ENCODE data around the gene CRB2.

CRB2 gene

GRCh38 chr9:123370108-123370507, 14.1 kb downstream of the CRB2 start:
- no peak for TF ChIP-seq CTCF (IDR thresholded peaks at IDR 0.05; ENCODE audit: borderline replicate concordance, extremely low read depth, low read length, poor library complexity, severe bottlenecking)
- no peak for DNase-seq
- Histone ChIP-seq H3K9me3 (ENCODE audit: insufficient read depth, low read length, severe bottlenecking) (no peaks in the 10 kb centered on the region), H4K20me1 (ENCODE audit: insufficient read depth, low read length) (no peaks in the 10 kb centered on the region), H3K27me3 (ENCODE audit: insufficient read depth, low read length, poor library complexity) (no peaks in the 10 kb centered on the region), H3K4me3 (ENCODE audit: low read depth in 1 of 2, low read length in 2 of 2) (no peak overlapping the region), H3K4me1 (ENCODE audit: insufficient read depth, low read length) (no peaks in the 10 kb centered on the region), H3K36me3 (ENCODE audit: insufficient read depth, low read length) (no peaks in the 10 kb centered on the region), H3K27ac (ENCODE audit: low read length) (no peak overlapping the region), H3K4me2 (ENCODE audit: insufficient read depth, low read length) (no peak overlapping the region), H3K79me2 (ENCODE audit: insufficient read depth, low read length) (no peaks in the 10 kb centered on the region), H2AFZ (ENCODE audit: low read depth, low read length) (no peak overlapping the region), H3K9ac (ENCODE audit: low read depth, low read length) (no peak overlapping the region)
- no peak for ATAC-seq (ENCODE audit: insufficient read depth, low read depth)

GRCh38 chr9:123370526-123371227, 14.7 kb downstream of the CRB2 start:
- no peak for ATAC-seq (ENCODE audit: insufficient read depth, low read depth)
- Histone ChIP-seq H4K20me1 (ENCODE audit: insufficient read depth, low read length) (no peaks in the 10 kb centered on the region), H3K36me3 (ENCODE audit: insufficient read depth, low read length) (no peaks in the 10 kb centered on the region), H3K4me2 (ENCODE audit: insufficient read depth, low read length) (no peak overlapping the region), H3K79me2 (ENCODE audit: insufficient read depth, low read length) (no peaks in the 10 kb centered on the region), H3K9me3 (ENCODE audit: insufficient read depth, low read length, severe bottlenecking) (no peaks in the 10 kb centered on the region), H3K27me3 (ENCODE audit: insufficient read depth, low read length, poor library complexity) (no peaks in the 10 kb centered on the region), H2AFZ (ENCODE audit: low read depth, low read length) (no peak overlapping the region), H3K27ac (ENCODE audit: low read length) (no peak overlapping the region), H3K9ac (ENCODE audit: low read depth, low read length) (no peak overlapping the region), H3K4me3 (ENCODE audit: low read depth in 1 of 2, low read length in 2 of 2) (no peak overlapping the region), H3K4me1 (ENCODE audit: insufficient read depth, low read length) (peaks cover 5% of the 10 kb centered on the region)
- DNase-seq, result no peak
- TF ChIP-seq CTCF (IDR thresholded peaks at IDR 0.05; ENCODE audit: borderline replicate concordance, extremely low read depth, low read length, poor library complexity, severe bottlenecking) (no peak), EZH2 (IDR thresholded peaks at IDR 0.05; ENCODE audit: borderline replicate concordance, low read depth, low read length, severe bottlenecking) (no peak)

- Histone ChIP-seq H3K4me3 (ENCODE audit: low read depth in 1 of 2, low read length in 2 of 2) (no peak overlapping the region), H3K36me3 (ENCODE audit: insufficient read depth, low read length) (no peaks in the 10 kb centered on the region), H3K27me3 (ENCODE audit: insufficient read depth, low read length, poor library complexity) (no peaks in the 10 kb centered on the region), H3K4me1 (ENCODE audit: insufficient read depth, low read length) (peaks cover 10% of the 10 kb centered on the region), H4K20me1 (ENCODE audit: insufficient read depth, low read length) (no peaks in the 10 kb centered on the region), H3K9ac (ENCODE audit: low read depth, low read length) (no peak overlapping the region), H2AFZ (ENCODE audit: low read depth, low read length) (no peak overlapping the region), H3K4me2 (ENCODE audit: insufficient read depth, low read length) (no peak overlapping the region), H3K27ac (ENCODE audit: low read length) (no peak overlapping the region), H3K9me3 (ENCODE audit: insufficient read depth, low read length, severe bottlenecking) (no peaks in the 10 kb centered on the region), H3K79me2 (ENCODE audit: insufficient read depth, low read length) (no peaks in the 10 kb centered on the region)
- ATAC-seq (ENCODE audit: insufficient read depth, low read depth) (no peak), DNase-seq (no peak)
- TF ChIP-seq CTCF (IDR thresholded peaks at IDR 0.05; ENCODE audit: borderline replicate concordance, extremely low read depth, low read length, poor library complexity, severe bottlenecking) (no peak), EZH2 (IDR thresholded peaks at IDR 0.05; ENCODE audit: borderline replicate concordance, low read depth, low read length, severe bottlenecking) (no peak)
Observed at GRCh38 chr9:123371228-123371584, 15.2 kb downstream of the CRB2 start.
